Measurements from ENCODE around the gene ASB18.

Gene ASB18

DNA sequence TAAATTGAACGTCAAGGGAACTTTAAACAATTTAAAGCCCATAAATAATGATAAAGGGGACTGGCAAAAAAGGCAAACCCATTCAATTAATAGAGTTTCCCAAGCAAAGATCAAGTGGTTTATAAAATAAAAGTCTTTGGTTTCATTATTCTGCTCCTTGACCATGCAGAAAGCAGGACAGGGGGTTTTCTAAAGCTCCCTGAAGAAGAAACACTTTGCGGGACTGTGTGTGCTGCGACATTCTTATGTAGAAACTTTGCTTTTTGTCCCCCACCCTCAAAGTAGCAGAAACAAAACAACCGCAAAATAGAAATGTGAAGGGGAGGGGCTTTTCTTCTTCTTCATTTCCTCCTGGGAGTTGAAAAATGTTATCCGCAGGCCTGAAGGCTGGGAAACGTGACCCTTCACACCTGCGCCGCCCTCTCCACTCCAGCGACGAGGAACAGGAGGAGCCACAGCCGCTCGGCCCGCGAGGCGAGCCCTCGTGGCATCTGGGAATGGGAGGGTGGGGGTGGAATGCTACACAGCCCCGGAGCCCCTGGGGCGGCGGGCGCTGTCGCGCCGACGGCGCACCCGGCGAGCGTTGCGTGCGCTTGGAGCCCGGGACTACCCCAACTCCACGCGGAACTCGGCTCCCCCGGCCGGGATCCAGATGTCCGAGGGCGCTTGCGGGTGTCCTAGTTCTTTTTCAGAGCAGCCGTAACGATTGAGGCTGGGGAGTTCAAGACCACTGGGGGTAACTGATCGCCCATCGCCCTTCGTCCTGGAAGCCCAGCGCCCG, 91.8 kb downstream of the ASB18 start:
- no peak for DNase-seq

DNA sequence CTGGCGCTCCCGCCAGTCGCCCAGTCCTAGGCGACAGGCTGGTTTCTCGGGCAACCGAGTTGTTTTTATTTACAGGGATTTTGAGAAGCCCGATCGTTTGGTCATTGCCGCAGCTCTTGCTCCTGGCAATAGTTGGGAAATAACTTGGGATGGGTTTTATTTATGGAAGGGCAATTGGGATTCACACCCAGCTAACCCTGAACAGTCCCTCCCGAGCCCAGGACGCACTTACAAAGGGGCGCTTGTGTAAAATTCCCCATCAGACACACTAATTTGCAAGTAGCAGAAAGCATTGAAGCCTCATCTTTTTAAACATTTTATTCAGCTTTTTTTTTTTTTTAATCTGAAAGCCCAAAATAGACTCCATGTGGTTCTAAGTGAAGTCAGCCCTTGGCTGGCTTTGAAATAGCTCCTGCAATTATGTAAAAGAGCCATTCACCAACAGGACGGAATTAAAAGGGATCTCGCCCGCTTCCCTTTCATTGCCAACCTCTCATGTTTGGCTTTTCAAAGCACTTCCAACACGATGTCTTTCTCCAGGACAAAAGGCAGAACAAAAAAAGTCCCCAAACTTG, 92.4 kb downstream of the ASB18 start:
- DNase-seq = no peak

DNA sequence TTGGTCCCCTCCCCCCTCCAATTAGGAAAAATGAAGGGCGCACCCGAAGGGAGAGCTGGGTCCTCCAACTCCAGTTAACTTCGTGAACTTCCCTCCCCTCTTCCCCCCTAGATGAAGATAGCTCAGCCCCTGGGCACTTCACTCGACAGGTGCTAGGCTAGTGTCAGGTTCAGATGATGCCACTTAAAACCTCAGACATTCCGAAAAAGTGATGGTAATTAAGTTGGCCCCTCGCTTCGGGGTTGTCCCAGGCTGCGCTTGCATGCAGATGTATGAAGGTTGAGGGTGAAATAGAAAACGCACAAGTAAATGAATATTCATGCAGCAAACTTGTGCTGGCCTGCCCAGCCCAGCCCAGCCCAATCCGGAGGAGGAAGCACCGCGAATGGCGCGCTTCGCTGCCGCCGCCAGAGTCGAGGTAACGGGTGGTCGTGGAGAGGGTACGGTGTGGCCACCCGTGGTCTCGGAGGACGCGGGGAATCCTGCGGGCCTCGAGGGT, 93.0 kb downstream of the ASB18 start:
- no peak for DNase-seq

DNA sequence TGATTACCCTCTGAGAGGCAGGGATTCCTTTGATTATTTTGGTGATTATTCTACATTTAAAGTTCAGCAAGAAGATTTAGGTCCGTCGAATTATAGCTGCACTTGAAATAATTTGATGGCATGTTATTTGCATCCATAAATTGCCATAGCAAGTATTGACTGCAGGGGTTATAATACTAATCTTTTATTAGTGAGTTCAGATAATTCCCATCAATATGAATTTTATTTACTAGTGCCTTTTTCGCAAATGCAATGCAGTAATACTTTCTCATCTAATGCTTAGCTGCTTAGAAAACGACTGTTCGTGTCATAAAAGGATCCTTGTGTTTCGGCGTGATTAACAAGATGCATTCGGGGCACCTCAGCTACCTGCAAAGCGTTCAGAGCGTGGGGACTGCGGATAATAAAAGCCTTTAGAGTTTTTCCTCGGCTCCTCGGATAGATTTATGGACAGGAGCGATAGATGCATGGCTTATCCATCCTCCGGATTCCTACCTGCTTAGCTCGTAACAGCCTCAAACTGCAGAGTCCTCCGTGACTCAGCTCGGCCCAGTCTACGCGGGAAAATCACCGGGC, 93.5 kb downstream of the ASB18 start:
- DNase-seq = no peak

DNA sequence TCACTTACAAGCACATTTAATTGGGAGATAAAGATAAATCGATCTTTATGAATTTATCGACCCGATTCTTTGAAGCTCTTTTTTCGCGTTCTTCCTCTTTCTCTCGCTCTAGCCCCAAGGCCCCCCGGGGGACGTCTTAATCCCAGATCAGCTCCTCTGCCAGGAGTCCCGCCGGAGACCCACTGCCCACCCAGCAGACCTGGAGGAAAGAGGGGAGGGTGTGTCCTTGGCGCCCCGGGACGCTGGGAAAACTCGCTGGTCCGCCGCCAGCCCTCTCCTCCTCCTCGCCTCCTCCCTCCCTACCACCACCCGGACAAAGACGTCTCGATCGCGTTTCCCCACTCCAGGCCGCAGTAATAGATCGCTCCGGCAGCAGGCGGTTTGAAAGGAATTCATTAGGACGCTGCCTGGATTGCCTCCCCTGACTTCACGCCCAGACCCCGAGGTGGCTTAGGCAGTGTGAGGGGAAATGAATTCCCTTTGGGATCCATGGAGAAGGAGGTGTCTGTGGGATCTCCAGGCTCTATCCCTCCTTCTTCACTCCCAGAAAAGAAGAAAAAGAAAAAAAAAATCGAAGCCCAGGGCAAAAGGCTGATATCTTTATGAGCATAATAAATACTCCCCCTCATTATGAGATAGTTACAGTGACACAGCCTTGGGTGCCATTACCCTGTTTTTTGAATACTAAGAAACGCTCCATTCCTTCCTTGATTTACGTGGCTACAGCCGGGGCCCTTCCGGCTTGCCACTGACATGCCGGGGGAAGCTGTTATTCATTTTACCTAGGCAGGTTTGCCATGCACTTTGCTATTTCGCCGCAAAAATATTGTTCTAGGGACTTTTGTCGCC, 94.2 kb downstream of the ASB18 start:
- no peak for DNase-seq

DNA sequence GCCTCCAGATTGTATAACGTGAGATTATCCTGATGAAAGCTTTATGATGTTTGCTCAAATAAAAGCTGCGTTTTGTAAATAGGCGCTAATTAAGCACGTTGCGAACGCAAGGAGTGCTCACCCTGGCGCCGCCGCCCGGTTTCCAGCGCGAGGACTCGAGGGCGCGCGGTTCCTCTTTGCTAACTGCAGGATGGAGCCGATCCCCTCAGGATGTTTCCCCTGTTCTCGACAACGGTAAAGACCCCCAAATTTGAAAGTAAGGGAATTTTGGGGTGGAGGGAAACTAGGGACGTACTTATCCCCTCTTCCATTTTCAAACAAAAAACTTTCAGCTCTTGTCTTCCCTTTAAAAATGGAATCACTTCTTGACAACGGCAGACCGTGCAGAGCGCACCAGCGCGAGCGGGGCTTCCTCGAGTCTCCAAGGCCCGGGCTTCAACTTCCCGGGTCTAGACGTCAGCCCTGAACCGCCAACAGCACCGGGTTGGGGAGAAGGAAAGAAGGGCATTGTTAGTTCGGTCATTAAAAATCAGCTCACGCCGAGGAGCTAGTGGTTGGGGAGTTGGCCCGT, 95.0 kb downstream of the ASB18 start:
- no peak for DNase-seq

DNA sequence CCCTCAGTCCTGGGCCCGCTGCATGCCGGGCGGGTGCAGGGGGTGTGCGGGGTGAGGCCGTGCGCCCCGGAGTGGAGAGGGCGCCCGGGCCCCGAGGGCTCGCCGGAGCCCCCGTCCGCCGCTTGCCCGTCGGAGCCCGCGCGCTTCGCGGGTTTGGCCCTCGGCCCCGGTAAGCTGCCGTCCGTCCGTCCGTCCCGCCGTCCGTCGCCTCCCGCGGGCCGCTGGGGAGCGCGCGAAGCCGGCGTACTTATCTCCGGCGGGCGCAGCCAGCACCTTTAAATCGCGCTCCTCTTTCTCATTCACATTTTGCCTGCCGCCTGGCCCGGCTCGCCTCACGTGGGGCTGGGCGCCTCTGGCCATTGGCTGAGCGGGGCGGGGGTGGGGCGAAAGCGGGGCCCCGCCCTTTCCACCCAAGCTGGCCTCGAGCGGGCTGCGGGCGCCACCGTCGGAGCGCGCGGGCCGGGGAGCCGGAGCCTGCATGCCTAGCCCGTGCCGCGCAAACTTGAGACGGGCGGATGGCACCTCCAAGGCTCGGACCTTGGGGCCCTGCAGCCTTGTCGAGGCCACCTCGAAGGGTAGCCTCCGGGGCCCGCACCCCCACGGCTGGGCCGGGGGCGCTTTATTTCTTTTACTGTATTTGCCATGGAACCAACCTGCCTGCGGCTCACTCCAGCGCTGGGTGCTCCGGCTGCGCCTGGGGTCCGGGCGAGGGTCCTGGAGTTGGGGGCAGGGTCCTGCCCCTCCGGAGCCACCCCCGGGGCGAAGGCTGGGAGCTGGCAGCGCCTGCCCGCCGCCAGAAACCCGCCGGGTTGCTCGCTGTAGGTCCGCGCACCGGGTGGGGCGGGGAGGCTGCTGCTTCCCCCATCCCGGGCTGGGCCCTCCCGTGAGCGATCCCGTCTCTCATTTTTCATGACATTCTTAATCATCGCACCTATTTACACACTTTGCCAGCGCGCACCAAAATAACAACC, 95.8 kb downstream of the ASB18 start, which contains the start of gene GBX2:
TSS of gene GBX2 (minus strand) at position 277 of the 971 bp plus-strand sequence. CDS start 415 bp downstream, outside the sequence.
- DNase-seq = peak; percentile 75

DNA sequence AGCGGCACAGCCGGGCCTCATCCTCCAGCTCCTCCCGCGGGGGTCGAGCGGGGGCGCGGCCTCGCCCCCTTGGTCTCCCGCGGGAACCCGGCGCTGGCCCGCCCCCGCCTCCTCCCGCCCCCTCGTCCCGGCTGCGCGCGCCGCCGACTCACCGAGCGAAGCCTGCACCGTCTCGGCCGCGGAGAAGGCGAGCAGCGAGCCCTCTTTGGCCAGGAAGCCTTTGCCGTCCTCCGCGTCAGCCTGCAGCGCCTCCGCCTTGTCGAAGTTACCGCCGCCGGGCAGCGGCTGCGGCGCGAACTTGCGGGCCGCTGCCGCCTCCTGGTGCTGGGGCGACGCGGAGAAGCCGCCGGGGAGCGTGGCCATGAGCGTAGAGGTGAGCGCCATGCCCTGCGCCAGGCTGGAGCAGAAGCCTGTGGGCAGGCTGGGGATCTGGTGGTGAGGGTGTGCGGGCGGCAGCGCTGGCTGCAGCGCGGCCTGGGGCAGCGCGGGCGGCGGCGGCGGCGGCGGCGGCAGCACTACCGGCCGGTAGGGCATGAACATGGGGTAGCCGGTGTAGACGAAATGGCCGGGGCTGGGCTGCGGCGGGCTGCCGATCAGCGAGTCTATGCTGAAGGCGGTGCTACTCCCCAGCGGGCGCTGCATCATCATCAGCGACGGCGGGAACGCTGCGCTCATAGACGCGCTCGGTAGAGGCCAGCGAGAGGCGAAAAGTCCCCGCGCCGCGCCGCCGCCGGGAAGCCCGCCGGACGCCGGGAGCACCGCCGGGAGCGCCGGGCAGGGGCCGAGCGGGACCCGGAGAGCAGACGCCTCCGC, 96.7 kb downstream of the ASB18 start:
- DNase-seq = no peak

DNA sequence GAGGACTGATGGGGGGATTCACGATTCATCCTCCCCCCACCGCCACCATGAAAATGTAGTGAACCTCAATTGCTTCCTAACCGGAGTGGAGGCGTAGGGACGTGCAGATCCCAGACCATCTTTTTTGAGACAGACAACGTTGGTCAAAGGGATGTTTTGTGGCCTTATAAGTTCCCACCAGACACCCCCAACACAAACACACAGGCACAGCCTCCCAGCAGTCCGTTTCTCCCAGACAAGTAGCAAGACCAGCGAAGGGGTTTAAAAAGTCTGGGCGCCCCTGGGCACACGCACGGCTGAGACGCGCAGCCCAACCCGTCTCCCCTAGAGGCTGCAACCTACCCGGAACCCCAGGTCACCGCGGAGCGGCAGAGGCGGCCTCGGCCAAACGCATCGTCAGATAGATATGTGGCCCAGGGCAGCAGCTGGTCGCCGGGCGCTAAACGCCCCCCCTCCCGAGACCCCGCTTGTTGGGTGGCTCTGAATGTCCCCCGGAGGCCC, 97.4 kb downstream of the ASB18 start:
- DNase-seq = no peak

DNA sequence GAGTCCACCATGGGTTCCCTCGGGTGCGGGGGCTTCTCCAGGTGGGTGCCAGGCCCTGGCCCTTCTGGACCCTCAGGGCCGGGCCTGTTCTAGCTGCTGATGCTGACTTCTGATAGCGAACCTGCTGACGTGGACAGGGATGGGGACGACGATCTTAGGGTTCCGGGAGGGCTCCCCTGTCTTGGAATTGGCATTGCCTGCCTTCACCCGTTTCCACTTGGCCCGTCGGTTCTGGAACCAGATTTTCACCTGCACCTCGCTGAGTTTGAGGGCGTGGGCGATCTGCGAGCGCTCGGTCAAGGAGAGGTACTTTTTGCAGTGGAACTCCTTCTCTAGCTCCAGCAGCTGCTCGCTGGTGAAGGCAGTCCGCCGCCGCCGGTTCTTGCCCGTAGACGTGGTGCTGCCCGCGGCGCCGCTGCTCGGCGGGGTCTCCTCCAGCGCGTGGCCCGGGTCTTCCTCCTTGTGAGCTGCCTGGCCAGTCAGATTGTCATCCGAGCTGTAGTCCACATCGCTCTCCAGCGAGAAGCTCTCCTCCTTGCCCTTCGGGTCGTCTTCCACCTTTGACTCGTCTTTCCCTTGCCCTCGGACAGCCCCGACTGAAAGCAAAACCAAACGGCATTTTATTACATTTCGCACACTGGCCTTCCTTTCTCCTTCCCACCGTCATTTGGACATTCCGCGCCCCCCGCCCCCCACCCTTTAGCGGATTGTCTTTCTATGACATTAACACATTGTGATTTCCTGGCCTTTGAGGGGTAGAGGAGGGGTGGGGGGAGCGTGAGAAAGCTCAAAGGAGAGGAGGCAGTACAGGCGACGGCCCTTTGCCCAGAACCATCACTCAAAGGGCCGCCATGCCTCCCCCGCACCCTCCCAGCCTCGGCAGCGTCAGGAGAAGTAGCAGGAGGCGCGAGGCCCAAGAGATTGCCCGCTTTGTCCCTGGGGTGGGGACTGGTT, 98.1 kb downstream of the ASB18 start:
- DNase-seq = no peak

DNA sequence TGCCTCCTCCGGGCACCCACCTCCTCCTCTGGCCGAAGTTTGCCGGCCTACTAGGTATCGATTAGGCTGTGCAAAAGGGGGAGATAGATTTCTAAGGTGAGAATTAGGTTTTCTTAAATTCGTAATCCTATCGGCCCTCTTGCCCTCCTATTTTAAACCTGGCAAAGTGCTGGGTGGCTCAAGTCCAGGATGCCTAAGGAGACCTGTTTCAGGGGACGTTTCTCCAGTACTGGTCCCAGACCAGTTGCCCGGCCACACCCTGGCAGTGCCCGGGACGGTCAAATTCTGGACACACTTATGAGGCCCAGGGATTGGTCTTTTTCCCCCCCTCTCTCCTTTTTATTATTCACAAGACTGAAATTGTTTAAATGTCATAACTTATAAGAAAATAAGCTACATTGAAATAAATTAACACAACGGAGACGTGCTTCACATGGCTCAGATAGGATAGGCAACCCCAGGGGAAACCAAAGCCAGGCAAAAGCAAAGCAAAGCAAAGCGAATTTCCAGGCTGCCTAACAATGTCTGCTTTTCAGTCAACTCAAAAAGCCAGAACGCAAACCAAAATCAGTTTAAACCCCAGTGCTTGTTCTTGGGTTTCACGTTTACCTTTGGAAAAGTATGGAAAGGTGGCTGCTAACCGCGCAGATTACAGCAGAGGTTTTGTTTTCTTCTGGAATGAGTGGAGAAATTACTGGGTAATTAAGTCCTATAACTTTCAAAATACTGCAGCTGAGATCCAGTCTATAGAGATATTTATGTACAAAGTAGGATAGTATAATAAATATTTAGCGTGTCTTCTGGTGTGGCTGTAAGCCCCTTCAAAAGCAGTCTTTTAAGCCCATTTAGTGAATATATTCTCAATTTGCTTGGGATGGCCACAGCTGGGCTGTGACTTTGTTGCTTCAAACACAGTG, 99.0 kb downstream of the ASB18 start:
- no peak for DNase-seq

DNA sequence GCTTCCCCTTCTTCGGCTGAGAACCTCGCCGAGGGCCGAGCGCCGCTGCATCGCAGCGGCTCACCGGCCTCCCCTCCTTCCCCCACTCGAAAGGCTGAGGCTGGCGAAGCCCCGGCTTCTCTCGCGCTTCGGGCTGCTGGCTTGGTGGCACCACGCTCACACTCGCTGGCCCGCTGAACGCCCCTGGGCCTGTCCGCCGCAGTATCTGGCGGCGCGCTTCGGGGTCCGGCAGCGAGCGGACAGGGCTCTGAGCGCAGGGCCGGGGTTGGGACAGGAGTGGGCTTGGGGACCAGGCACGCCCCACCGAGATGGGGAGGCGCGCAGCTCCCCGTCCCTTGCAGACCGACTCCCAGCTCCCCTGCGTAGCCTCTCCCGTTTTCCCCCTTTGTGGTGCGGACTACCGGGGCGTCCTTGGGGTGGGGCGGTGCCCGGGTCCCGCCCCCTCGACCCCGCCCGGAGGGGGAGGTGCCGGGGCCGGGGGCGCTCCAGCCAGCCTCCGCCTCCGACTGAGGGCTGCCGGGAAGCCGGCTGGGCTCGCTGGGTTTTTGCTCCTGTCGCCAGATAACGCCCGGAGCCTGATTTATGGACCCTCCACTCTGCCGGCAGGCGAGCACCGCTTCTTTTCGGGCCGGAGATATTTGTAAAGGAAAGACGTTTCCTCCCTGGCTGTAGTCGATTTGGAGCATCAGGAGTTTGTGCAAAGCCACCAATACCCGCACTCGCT, 99.8 kb downstream of the ASB18 start:
- peak; percentile 43 for DNase-seq

DNA sequence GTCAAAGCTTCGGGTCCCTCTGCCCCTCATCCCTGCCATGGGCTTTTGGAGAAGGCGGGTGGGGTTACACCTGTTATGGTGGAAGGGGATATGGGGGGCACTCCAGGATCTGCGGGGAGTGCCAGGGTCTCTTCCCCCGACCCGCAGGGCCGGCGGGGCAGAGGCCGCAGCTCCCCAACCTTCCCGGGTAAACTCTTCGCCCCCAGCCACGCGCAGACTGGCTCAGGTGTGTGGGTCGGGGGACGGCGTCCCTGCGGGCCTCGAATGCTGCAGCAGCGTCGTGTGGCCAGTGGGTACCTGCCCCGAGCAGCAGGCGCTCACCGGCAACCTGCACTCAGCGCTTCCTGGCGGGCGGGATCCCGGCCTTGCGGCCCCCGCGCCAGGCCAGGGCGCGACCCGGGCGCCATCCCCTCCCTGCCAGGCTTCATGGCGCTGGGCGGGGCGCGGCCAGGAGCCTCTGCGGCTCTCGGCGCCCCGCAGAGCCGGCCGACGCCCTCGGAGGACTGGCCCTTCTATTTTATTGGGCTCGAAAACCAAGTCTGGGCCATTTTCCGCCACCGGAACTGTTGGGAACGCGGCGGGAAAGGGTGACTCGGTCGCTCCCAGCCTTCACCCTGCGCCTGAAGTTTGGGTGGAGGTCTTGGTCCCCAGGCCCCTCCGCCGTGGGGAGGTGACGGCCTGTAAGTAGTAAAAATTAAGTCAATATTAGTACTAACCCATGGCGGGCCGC, 100.6 kb downstream of the ASB18 start:
- DNase-seq = no peak

DNA sequence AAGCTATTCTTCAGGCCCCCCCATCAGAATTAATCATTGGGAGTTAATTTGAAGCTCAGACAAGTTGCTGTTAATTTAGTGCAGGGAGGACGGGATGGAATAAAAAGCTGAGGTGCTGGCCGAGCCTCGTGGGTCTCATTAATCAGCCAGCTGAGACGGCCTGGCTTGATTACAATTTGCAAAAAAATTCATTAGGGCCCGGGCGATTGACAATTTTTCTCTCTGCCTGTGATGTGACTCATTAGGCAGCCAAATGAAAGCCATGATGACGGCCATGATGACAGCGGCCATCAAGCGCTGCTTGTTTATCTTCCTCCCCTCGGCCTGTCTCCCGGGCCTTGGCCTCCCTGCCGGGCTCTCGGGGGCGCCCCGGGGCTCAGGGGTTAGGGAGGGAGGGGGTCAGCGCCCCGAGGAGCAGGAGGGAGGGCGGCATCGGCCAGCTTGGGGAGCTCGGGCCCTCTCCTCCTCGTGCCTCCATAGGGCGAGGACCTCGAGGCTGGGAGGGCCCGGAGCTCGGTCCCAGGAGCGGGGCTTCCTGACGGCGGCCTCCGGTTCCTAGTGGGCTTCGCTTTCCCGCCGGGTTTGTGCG, 101.2 kb downstream of the ASB18 start:
- no peak for DNase-seq

DNA sequence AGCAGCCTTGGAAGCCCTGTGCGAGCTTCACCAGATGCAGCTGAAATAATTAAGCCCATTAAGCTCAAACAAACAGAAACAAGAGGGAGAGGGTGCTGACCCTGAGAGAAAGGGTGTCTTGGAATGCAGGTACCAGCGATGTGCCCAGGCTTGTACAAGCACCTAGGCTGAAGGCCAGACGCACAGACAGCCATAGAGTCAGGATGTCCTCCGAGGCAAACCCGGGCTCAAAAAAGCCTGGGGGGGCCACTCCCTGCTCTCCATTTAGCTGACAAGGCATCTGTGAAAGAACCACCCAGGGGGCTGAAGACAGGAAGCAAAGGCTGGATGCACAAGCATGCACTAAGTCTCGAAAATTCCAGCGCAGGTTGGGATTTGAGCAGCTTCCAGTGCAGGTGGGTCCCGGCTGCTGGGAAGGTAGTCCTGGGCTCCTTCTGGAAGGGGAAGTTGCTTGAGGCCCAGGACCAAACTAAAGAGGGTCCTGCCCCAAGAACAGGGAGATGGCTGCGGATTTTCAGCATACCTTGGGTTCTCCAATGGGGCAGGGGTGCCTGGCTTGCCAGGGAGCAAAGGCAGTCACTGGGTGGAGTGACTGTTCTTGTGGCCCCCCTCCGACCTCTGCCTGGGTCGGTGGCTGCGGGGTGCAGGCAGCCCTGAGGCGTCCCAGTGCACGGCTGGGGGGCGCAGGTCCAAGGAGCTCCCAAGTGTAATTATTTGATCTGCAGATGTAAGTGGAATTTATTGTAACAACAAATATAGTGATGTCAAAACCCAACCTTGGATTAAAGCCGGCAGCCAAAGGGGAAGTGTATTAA, 102.0 kb downstream of the ASB18 start:
- no peak for DNase-seq
